ENCODE data around the gene ANKRD44.
"Not testable (repeated sequence)": the region's sequence is repeated elsewhere in the genome, so short reads cannot be mapped to it uniquely, and the experiment has no call there.

The ANKRD44 gene

DNA sequence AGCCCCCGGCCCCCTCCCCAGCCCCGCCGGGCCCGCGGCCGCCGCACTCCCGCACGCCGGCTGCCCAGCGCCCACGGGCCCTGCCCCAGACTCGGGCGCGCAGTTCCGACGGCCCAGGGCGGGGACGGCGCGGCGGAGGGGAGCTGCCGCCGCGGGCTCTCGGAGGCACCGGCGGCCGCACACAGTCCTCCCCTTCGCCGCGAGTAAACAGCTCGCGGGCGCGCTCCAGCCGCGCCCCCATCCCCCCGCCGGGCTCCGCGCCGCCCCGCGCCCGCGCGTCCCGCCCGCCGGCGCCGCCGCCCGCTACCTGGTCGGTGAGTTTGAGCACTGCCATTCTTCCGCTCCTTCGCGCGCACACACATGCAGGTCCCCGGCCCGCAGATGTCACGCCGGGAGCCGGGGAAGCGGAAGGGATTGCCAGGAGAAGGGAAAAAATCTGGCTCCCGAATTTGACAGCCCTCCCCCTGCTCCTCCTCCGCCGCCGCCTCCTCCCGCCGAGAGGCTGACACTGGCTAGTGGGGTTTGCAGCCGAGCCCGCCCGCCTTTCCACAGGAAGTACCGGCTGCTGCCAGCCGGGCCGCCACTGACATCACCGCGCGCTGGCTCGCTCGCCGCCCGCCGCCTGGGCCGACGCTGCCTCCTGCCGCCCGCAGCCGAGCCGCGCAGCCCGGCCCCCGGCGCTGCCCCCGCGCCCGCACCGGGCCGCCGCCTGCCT, at the start of gene ANKRD44:
Gene ANKRD44, minus strand, starts transcription at position 510 of the 715 bp plus-strand sequence. Its CDS starts 176 bp downstream, at position 334.
- peak; percentile 19 for DNase-seq

DNA sequence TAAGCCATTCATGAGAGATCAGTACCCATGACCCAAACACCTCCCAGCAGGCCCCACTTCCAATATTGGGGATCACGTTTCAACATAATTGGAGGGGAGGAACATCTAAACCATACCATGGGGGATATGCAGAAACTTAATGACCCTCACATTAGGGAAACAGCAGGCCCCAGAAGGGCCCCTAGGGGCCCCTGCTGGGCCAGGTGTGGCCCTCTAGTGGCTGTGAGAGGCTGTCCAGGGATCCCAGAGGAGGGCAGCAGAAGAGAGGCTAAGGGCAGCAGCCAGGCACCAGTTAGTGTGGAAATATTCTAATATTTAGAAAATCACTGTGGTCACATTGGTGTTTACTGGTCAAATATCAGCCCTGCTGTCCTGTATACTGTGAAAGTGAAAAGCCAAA, 49.3 kb upstream of the ANKRD44 start:
- DNase-seq, result no peak

DNA sequence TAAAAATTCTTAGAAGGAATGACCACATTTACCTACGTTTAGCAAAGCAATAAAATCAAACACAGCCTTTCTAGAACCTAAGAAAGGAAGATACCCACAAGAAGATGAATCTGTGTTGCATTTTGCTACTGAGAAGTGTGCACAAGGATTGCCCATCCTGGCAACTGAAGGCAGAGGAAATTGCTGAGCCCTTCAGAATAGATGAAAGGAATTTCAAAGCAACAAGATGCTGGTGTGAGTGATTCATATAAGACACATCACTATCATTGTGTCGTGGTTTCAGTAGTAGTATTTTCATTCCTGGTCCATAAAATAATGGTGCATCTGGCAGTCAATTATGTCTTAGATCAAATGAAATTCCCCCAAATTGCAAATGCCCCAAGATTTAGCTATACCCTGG, 48.4 kb upstream of the ANKRD44 start:
- DNase-seq, result no peak

DNA sequence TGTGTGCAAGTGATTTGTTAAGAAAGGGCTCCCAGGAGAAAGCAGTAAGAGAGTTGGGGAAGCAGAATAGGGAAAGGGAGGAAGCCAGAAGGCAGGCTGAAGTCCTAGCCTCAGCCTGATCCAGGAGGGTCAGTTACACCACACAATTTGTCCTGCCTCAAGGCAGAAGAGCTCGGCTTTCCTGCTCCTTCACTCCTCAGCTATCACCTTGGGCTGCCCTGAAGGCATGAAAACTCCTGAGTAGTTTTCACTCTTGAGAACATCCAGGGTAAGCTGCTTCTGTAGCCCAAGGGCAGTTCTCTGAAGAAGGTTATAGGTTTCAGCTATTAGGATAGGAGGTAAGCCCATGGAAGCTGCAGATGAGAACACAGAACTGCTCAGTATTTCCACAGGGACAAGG, 47.4 kb upstream of the ANKRD44 start:
- no peak for DNase-seq

DNA sequence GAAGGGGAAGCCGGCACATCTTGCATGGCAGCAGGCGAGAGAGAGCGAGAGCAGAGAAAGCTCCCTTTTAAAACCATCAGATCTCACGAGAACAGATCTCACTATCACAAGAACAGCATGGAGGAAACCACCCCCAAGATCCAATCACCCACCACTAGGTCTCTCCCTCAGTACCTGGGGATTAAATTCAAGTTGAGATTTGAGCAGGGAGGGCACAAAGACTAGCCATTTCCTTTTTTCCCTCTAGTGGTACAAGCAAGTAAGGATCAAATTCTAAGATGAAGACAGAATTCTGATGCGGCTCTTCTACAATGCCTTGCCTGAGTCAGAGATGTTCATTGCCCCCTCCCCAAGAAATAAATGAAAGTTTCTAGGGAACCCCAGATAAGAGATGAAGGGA, 45.6 kb upstream of the ANKRD44 start:
- no peak for DNase-seq

DNA sequence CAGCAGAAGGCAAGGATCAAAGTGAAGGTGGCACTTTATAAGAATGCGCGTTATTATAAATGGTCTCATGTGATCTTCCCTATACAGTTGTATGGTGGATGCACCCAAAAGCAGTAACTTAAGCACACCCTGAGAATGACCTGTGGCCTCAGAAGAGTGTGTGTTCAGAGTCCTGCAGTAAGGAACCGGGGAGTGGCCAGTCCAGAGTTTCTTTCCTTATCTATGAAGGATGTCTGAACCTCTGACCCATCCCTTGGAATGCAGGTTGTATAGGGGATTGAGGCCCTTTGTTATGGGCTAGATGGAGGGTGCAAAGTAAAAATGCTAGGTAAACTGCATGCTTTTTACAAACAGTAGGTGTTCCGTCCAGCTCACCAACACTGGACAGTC, 43.6 kb upstream of the ANKRD44 start:
- no peak for DNase-seq

DNA sequence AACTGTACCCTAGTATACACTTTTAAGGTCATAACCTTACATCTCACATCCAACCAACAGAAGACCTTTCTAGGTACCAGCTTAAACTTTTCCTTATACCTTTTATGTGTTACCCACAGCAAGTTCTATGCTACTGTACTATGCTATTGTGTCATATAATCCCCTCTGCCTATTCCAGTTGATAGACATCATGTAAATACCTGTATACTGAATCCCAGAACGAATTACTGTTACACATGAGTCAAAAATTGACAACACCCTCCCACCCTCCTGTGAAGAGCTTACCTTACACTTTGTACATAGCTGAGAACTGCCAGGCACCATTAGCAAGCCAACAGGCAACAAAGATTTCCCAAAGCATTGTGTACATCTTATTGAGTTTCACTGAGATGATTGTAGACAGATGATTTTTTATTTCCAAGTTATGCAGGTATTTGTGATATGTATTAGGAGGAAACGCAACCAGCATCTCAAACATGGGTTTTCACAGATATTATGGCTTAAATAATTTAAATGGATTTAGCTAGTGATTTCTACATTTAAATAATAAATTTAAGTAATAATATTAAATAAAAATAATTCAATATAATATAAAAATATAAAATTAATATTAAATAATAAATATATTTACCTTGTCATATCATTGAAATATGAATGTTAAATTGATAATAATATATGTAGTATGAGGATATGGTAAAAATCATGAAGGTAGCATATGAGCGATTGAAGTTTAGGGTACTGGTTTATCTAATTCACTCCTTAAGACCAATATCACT, 43.0 kb upstream of the ANKRD44 start:
- DNase-seq, result no peak

DNA sequence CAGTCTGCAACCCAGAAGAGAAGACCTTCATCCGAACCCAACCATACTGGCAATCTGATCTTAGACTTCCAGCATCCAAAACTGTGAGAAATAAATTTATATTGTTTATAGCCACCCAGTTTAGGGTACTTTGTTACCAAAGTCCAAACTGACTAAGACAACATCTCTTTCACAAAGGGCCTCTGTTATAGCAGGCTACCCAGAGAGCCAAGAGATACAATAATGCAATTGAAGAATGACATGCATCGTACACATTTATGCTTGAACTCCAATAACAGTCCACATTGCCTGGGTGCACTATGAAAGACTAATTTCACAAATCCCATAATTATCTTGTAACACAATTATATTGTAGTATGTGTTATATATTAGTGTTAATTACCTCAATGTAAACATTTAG, 39.1 kb upstream of the ANKRD44 start:
- DNase-seq, result no peak

DNA sequence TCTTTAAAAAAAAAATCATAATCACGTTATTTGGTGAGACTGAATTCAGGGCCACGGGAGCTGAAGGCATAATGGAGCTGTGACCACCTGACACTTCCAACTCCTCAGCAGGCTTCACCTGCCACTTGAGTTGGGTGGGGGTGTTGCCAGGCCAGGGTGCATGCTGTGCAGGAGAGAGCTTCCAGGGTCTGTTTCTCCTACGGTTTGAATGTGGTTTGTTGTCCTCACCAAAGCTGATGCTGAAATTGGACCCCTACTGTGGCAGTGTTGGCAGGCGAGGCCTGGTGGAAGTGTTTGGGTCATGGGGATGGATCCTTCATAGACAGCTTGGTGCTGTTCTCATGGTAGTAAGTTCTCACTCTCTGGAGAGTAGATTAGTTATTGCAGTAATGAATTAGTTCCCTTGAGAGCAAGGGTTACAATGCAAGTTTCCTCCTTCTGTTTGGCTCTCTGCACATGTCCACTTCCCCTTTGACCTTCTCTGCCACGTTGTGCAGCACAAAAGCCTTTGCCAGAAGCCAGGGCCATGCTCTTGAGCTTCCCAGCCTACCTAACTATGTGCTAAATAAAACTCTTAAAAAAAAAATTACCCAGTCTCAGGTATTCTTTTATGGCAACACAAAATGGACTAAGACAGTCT, 38.3 kb upstream of the ANKRD44 start:
- no peak for DNase-seq

DNA sequence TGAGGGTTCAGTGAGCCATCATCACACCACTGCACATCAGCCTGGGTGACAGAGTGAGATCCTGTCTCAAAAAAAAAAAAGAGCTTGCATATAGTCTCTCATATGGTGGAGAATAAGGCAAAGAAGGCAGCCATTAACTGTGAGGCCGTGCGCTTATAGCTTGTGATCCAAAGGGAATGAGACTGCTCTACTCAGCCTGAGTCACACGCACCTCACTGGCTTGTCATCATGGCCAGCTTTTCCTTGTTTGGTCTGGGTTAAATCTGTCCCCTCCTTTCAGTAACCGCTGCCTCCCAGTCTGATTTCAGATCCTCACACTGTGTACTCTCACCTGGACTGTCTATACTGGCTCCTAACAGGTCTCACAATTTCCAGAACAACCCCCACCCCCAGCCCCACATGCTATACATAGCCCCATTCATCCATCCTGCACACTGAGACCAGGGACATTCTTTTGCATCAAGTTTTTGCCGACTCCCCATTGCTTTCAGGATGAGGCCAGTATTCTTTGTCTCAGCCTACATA, 35.3 kb upstream of the ANKRD44 start:
- DNase-seq, result no peak

DNA sequence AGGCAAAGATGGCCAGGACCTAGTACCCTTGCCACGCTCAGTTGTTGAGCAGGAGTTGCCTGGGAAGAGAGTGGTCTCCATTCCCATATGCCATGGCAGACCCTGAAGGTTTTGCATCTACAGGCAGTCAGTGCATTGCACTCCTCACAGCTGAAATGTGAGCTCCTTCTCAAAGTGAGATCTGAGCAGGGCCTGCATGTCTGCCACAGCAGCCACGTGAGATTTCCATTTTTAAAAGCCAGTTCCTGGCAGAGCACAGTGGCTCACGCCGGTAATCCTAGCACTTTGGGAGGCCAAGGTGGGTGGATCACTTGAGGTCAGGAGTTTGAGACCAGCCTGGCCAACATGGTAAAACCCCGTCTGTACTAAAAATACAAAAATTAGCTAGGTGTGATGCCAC, 33.4 kb upstream of the ANKRD44 start:
- DNase-seq, result not testable (repeated sequence)

DNA sequence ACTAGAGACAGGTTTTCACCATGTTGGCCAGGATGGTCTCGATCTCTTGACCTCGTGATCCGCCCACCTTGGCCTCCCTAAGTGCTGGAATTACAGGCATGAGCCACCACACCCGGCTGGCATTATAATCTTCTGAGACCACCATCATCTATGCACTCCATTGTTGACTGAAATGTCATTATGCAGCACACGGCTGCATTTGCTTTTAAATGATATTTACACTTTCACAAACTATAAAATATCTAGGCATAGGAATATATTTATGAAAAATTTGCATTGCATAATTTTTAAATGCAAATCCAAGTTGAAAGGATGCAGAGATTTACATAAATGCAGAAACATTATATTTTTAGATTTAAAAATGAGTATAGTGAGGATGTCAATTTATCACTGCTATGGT, 30.0 kb upstream of the ANKRD44 start:
- DNase-seq, result no peak

DNA sequence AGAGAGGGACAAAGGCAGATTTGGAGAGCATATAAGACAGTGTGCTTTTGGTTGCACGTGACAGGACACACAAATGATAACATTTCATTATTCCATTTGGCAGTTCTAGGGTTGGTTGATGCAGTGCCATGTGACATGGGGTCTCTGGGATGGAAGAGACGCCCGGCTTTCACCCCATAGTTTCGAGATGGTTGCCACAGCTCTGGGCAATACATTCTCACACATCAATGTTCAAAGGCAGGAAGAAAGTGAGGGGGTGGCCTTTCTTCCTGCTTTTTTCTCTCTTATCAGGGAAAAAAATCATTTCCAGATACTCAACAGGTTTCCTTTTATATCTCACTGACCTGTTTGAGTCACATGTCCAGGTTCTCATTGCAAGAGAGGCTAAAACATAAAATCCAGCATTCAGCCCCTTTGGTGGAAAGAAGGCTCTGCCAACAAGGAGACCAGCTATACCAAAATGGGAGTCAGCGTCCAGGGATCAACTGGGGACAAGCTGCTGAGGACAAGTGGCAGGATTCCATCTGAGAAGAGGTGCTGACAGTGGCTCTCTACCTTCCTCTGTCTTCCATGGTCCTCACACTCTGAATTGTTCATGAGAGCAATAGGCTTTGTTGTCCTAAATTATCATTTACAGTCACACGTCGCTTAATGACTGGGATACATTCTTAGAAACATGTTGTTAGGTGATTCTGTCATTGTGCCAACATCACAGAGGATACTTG, 29.1 kb upstream of the ANKRD44 start:
- no peak for DNase-seq

DNA sequence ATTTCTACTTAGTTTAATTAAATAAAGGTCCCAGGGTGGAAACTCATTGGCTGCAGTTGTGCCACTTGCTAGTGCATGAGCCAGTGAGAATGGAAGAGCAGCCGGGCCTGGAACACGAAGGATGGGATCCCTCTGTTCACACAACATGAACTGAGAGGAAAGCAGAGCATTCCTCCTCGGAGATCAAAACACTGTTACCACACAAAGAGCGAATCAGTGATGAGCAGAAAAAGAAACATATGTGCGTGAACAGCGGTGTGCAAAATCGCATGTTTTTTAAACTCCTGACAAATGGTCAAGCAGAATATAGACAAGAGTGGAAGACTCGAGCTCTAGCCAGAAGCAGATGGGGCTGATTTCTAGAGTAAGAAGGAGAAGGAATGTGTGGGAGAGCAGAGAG, 28.4 kb upstream of the ANKRD44 start:
- no peak for DNase-seq

DNA sequence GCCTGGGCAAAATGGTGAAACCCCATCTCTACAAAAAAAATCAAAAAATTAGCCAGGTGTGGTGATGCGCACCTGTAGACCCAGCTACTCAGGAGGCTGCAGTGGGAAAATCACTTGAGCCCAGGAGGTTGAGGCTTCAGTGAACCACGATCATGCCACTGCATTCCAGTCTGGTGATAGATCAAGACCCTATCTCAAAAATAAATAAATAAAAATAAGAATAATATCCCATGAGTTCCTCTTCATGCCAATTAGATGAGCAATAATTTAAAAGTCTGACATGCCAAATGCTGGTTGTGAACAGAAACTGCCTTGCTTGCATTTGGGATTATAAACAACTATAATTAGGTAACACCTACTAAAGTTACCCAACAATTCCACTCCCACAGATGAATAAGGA, 22.1 kb upstream of the ANKRD44 start:
- DNase-seq, result no peak

DNA sequence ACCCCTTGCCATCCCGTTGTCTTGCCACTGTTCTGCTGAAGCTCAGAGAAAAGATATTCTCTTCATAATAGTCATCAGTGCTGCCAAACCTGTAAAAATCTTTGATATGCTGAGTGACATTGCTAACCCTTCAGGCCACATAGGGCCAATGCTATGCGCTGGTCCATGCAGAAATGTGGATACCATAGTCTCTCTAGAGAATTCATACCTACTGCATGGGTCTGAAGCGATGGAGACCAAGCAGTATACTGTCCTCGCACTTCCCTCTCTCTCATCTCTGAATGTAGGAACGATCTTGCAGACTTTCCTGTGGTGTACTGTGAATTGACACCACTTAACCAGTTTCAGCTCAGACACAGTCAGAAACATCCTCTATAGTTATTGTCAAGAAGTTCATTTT, 17.9 kb upstream of the ANKRD44 start:
- DNase-seq, result no peak

DNA sequence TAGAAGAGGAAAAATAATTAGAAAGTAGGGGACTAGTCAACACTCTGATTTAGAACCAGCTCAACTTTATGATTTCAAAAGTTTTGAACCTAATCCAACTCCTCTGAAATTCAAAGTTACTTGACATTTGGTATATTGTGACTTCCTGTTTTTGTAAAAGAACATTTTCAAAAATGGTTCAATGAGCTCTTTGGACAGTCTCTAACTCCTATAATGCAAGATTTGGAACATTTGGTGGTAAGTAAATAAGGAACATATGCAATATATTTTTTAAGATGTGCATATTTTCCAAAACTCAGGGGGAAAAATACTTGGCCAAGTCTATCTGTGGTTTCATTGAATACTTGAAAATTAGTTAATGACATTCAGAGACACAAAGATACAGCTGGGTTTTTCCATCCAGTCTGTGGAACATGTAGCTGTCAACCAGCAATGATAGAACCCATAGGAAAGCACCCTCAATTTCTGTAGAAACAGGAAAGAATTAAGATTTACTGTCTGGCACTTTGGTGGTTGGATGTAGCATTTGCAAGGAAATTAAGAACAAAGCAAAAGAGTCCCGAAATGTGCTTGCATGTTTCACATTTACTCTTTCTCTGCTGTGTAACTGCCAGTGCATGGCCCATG, 17.0 kb upstream of the ANKRD44 start:
- no peak for DNase-seq

DNA sequence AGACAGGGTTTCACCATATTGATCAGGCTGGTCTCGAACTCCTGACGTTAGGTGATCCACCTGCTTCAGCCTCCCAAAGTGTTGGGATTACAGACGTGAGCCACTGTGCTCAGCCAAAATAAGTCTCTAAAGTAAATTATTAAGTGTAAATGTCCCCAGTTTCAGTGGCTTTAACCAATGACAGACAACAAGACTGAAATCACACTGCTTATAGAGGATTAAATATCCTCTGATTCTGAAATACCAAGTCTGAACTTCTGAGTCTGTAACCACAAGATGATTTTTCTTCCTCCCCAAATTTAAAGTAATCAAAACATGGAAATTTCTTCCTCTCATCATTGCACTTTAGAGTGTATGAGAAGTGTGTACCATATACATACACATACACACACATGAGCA, 16.5 kb upstream of the ANKRD44 start:
- no peak for DNase-seq

DNA sequence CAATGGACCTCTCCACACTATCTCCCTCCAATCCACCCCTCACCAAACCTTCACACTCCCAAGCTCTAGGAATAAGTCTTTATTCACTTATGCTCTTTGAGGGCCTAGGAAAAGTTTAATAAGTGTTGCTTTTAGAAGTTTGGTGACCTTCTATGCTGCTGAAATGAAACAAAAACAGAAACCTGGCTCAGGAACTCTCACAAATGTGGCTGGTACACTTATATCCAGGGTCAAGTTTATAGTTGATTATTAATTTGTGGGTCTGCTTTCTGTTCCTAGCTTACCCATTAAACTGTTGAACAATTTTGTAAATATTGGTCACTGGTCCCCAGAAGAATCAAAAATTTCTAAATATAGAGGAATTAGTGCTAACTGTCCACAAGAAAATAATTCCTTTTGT, 14.2 kb upstream of the ANKRD44 start:
- DNase-seq, result no peak

DNA sequence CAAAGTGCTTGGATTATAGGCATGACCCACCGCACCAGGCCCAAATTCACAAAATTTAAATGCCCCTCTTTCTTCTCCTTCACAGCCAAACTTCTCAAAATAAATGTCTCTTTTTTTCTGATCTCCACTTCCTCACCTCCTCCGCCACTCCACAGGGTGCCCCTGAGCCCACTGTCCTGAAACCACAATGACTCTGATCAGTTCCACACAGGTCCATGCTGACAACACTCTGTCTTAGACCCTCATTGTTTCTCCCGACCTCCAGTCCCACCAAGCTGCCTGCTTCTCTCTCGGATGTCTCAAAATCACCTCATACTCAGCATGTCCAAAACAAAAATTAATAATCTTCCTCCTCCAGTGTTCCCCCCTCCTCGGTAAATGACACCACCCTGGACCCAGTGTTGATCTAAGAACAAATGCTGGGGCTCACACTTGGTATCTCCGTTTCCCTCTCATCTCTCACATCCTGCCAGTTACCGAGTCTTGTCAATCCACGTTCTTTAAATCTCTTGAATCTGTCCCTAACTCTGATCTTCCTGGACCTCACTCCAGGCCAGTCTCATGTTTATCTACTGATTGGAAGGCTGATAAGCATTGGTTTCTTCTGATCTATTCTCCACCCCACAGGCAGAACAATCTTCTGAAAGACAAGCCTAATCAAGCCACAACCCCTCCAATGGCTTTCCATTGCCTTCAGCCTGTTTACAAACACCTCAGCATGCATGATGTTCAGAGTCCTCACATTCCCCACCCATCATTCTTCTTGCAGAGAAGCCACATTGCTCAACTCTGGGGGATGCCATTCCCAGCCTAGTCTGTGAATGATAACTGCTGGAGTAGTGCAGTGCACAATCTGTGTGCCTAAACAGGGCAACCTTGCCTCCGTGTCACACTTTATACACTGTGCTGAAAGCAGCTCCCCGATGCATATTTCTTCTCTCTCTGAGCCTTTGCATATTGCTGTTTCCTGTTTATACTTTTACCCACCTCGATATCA, 12.4 kb upstream of the ANKRD44 start:
- no peak for DNase-seq

DNA sequence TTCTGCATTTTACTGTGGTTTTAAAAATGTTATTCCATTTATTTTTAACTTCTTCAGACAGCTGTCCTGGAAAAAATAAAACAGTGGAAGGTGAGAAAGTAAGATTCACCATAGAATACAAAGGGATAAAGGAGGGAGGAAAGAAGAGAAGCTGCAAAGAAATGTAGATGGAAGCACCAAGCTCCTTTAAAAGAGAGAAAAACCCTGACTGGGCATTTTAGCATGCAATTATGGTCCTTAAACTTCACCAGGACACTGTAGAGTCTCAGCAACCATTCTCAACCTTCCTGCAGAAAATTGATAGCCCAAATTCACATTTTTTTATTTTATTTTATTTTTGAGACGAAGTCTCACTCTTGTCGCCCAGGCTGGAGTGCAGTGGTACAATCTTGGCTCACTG, 11.6 kb upstream of the ANKRD44 start:
- DNase-seq, result no peak
